Measurements from ENCODE around the gene HPSE2.
"Not testable (repeated sequence)": the region's sequence is repeated elsewhere in the genome, so short reads cannot be mapped to it uniquely, and the experiment has no call there.

HPSE2 gene

GRCh38 chr10:98536551-98536950 lies 699.1 kb downstream of the HPSE2 start:
- DNase-seq = no peak

GRCh38 chr10:98533746-98534445 lies 701.8 kb downstream of the HPSE2 start:
- no peak for DNase-seq

- no peak for DNase-seq
Observed at GRCh38 chr10:98533241-98533640, 702.4 kb downstream of the HPSE2 start.

GRCh38 chr10:98528805-98529183 lies 706.9 kb downstream of the HPSE2 start:
- no peak for DNase-seq

GRCh38 chr10:98528166-98528804 lies 707.4 kb downstream of the HPSE2 start:
- DNase-seq = no peak

GRCh38 chr10:98525969-98526368 lies 709.7 kb downstream of the HPSE2 start:
- DNase-seq = no peak

- DNase-seq = no peak
Observed at GRCh38 chr10:98524124-98524523, 711.5 kb downstream of the HPSE2 start.

GRCh38 chr10:98519841-98520240 lies 715.8 kb downstream of the HPSE2 start:
- no peak for DNase-seq

GRCh38 chr10:98517672-98518071 lies 718.0 kb downstream of the HPSE2 start:
- DNase-seq = no peak

GRCh38 chr10:98516352-98516751 lies 719.3 kb downstream of the HPSE2 start:
- no peak for DNase-seq

- no peak for DNase-seq
Observed at GRCh38 chr10:98513704-98514103, 721.9 kb downstream of the HPSE2 start.

GRCh38 chr10:98511876-98512275 lies 723.8 kb downstream of the HPSE2 start:
- DNase-seq = no peak

- no peak for DNase-seq
Observed at GRCh38 chr10:98510412-98510995, 725.1 kb downstream of the HPSE2 start.

GRCh38 chr10:98509745-98510144 lies 725.9 kb downstream of the HPSE2 start:
- DNase-seq = no peak

- not testable (repeated sequence) for DNase-seq
Observed at GRCh38 chr10:98502535-98502934, 733.1 kb downstream of the HPSE2 start.

GRCh38 chr10:98492763-98493162 lies 742.9 kb downstream of the HPSE2 start:
- DNase-seq = no peak

GRCh38 chr10:98489561-98490481 lies 745.8 kb downstream of the HPSE2 start:
- DNase-seq = no peak

- no peak for DNase-seq
Observed at GRCh38 chr10:98488669-98489430, 746.8 kb downstream of the HPSE2 start.

- no peak for DNase-seq
Observed at GRCh38 chr10:98487649-98488048, 748.0 kb downstream of the HPSE2 start.

- no peak for DNase-seq
Observed at GRCh38 chr10:98486421-98486820, 749.2 kb downstream of the HPSE2 start.

GRCh38 chr10:98485959-98486358 lies 749.7 kb downstream of the HPSE2 start:
- DNase-seq = no peak

GRCh38 chr10:98483658-98484057 lies 752.0 kb downstream of the HPSE2 start:
- DNase-seq = no peak

GRCh38 chr10:98482096-98482495 lies 753.6 kb downstream of the HPSE2 start:
- DNase-seq = no peak
